Endodermal cell (in vitro differentiated cells): ENCODE measurements around the gene SIDT1. TPM values are rescaled to one million over a fixed set of nuclear protein-coding genes. Genes with fewer than 3 reads are reported as not detected.
"Not testable (repeated sequence)": the region's sequence is repeated elsewhere in the genome, so short reads cannot be mapped to it uniquely, and the experiment has no call there.

Experiments used
- DNase-seq: peaks from one replicate; pipeline ENCODE4 v3.0.0-alpha.2; 2017
- H3K27ac ChIP-seq: 2 replicates; pipeline ENCODE4 v1.5.1; 2013; ENCODE audit warnings: mild to moderate bottlenecking, low read depth, low read length, moderate library complexity
- H3K27me3 ChIP-seq: 2 replicates; pipeline ENCODE4 v1.6.1; 2013; ENCODE audit warnings: mild to moderate bottlenecking, low read length, moderate library complexity; ENCODE audit not compliant: insufficient read depth, control insufficient read depth, poor library complexity, severe bottlenecking
- H3K36me3 ChIP-seq: 2 replicates; pipeline ENCODE4 v1.7.0; 2013; ENCODE audit warnings: mild to moderate bottlenecking, low read length, moderate library complexity; ENCODE audit not compliant: control insufficient read depth, insufficient read depth
- H3K4me1 ChIP-seq: one replicate; pipeline ENCODE4 v1.7.0; 2013; ENCODE audit warnings: low read length; ENCODE audit not compliant: control insufficient read depth, insufficient read depth
- H3K4me3 ChIP-seq: 2 replicates; pipeline ENCODE4 v1.5.1; 2013; ENCODE audit warnings: mild to moderate bottlenecking, low read length, moderate library complexity
- H3K9ac ChIP-seq: 2 replicates; pipeline ENCODE4 v1.6.1; 2013; ENCODE audit warnings: mild to moderate bottlenecking, low read length, moderate library complexity; ENCODE audit not compliant: poor library complexity, severe bottlenecking; ENCODE audit errors: extremely low read depth
- H3K9me3 ChIP-seq: 2 replicates; pipeline ENCODE4 v1.6.1; 2013; ENCODE audit warnings: mild to moderate bottlenecking, low read length, moderate library complexity; ENCODE audit not compliant: control insufficient read depth
- H3K27ac Mint-ChIP-seq: 2 replicates; pipeline ENCODE4 v1.8.0; 2020; ENCODE audit warnings: mixed read lengths
- H3K27me3 Mint-ChIP-seq: 2 replicates; pipeline ENCODE4 v1.8.0; 2021; ENCODE audit warnings: mild to moderate bottlenecking, mixed read lengths; ENCODE audit not compliant: insufficient read depth
- H3K36me3 Mint-ChIP-seq: 2 replicates; pipeline ENCODE4 v1.8.0; 2020; ENCODE audit warnings: low read depth, mixed read lengths
- H3K4me1 Mint-ChIP-seq: 2 replicates; pipeline ENCODE4 v1.8.0; 2020; ENCODE audit warnings: mixed read lengths
- H3K4me3 Mint-ChIP-seq: 2 replicates; pipeline ENCODE4 v1.8.0; 2020; ENCODE audit warnings: mild to moderate bottlenecking, moderate library complexity, mixed read lengths
- H3K9me3 Mint-ChIP-seq: 2 replicates; pipeline ENCODE4 v1.8.0; 2020; ENCODE audit warnings: mild to moderate bottlenecking, mixed read lengths
- WGBS, 2 experiments: methylation state at CpG; one replicate each; pipeline versions ENCODE4 v1.1.5 to v1.1.7; 2013; ENCODE audit warnings: missing lambda C conversion rate in 2 of 2, mixed read lengths in 1 of 2; ENCODE audit not compliant: insufficient coverage in 1 of 2, insufficient read length in 1 of 2; 5-methylcytosine and 5-hydroxymethylcytosine counted together
- total RNA-seq, 2 donors: library from RNA; stranded (reverse); fragmentation: NEBNext Ultra II Directional in 1 of 2; extraction: Animal tissue kit (Norgen Biotek cat#: 25700) in 1 of 2; gene quantifications; 2 replicates in 1 of 2; 3 replicates in 1 of 2; pipeline ENCODE4 v1.2.1, GENCODE V29; 2021
- TF ChIP-seq, protein P1 (sequence below): fragments of 200-600 bp; sonication (generic); conservative IDR thresholded peaks from 2 replicates; pipeline ENCODE4 v1.5.0; 2021; ENCODE audit warnings: antibody characterized with exemption, mild to moderate bottlenecking

Gene SIDT1
- total RNA-seq, 2 donors from 2014 or later = not detected

- H3K4me1 ChIP-seq = no peaks in the 10 kb centered on the region
- H3K36me3 ChIP-seq = no peaks in the 10 kb centered on the region
- H3K27me3 ChIP-seq = no peaks in the 10 kb centered on the region
- TF ChIP-seq, protein P1, sequence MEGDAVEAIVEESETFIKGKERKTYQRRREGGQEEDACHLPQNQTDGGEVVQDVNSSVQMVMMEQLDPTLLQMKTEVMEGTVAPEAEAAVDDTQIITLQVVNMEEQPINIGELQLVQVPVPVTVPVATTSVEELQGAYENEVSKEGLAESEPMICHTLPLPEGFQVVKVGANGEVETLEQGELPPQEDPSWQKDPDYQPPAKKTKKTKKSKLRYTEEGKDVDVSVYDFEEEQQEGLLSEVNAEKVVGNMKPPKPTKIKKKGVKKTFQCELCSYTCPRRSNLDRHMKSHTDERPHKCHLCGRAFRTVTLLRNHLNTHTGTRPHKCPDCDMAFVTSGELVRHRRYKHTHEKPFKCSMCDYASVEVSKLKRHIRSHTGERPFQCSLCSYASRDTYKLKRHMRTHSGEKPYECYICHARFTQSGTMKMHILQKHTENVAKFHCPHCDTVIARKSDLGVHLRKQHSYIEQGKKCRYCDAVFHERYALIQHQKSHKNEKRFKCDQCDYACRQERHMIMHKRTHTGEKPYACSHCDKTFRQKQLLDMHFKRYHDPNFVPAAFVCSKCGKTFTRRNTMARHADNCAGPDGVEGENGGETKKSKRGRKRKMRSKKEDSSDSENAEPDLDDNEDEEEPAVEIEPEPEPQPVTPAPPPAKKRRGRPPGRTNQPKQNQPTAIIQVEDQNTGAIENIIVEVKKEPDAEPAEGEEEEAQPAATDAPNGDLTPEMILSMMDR = no peak
- Mint-ChIP-seq H3K27ac (no peak overlapping the region), H3K4me3 (no peak overlapping the region), H3K27me3 (peaks cover 4% of the 10 kb centered on the region), H3K4me1 (no peaks in the 10 kb centered on the region), H3K36me3 (no peaks in the 10 kb centered on the region), H3K9me3 (no peaks in the 10 kb centered on the region)
- no peak overlapping the region for H3K9ac ChIP-seq
- H3K4me3 ChIP-seq = no peak overlapping the region
- no peaks in the 10 kb centered on the region for H3K9me3 ChIP-seq
- H3K27ac ChIP-seq = no peak overlapping the region
- DNase-seq = no peak
- WGBS, 2 experiments = 83 to 100% methylated on average over 1 to 3 of the region's 3 CpGs
Measured at GRCh38 chr3:113630956-113631542, 98.7 kb downstream of the SIDT1 start.

GRCh38 chr3:113631573-113631972 is 99.2 kb downstream of the SIDT1 start:
- Histone ChIP-seq H3K9ac (no peak overlapping the region), H3K27me3 (no peaks in the 10 kb centered on the region), H3K4me3 (no peak overlapping the region), H3K36me3 (no peaks in the 10 kb centered on the region), H3K9me3 (no peaks in the 10 kb centered on the region), H3K4me1 (no peaks in the 10 kb centered on the region), H3K27ac (no peak overlapping the region)
- TF ChIP-seq, protein P1 = no peak
- Mint-ChIP-seq H3K27ac (no peak overlapping the region), H3K4me1 (no peaks in the 10 kb centered on the region), H3K9me3 (no peaks in the 10 kb centered on the region), H3K4me3 (no peak overlapping the region), H3K36me3 (no peaks in the 10 kb centered on the region), H3K27me3 (peaks cover 2% of the 10 kb centered on the region)
- DNase-seq = no peak
- WGBS, 2 experiments = 89 to 93% methylated on average over 6 of the region's 6 CpGs

GRCh38 chr3:113634782-113635474 is 102.6 kb downstream of the SIDT1 start:
- H3K27ac Mint-ChIP-seq = no peak overlapping the region
- no peaks in the 10 kb centered on the region for H3K9me3 Mint-ChIP-seq
- no peaks in the 10 kb centered on the region for H3K27me3 Mint-ChIP-seq
- 91 to 95% methylated on average over 6 to 8 of the region's 8 CpGs for WGBS, 2 experiments
- no peaks in the 10 kb centered on the region for H3K36me3 ChIP-seq
- no peaks in the 10 kb centered on the region for H3K9me3 ChIP-seq
- H3K36me3 Mint-ChIP-seq = no peaks in the 10 kb centered on the region
- no peak overlapping the region for H3K27ac ChIP-seq
- H3K27me3 ChIP-seq = no peaks in the 10 kb centered on the region
- TF ChIP-seq, protein P1 = no peak
- no peak overlapping the region for H3K4me3 Mint-ChIP-seq
- H3K4me3 ChIP-seq = no peak overlapping the region
- no peaks in the 10 kb centered on the region for H3K4me1 ChIP-seq
- no peaks in the 10 kb centered on the region for H3K4me1 Mint-ChIP-seq
- DNase-seq = no peak
- H3K9ac ChIP-seq = no peak overlapping the region

DNA sequence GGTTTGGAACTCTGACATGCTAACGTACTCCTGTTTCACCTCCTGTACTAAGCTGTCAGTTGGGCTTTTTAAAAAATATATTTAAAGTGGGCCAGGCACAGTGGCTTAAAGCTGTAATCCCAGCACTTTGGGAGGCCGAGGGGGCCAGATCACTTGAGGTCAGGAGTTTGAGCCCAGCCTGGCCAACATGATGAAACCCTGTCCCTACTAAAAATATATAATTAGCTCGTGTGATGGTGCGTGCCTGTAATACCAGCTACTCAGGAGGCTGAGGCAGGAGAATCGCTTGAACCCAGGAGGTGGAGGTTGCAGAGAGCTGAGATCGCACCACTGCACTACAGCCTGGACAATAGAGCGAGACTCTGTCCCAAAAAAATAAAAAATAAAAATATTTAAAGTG is 103.7 kb downstream of the SIDT1 start:
- not testable (repeated sequence) for DNase-seq, H3K4me3 ChIP-seq, H3K9me3 Mint-ChIP-seq, H3K27ac ChIP-seq, H3K4me1 Mint-ChIP-seq, H3K9ac ChIP-seq, H3K36me3 ChIP-seq, H3K9me3 ChIP-seq, H3K4me3 Mint-ChIP-seq, H3K27me3 ChIP-seq, H3K36me3 Mint-ChIP-seq, H3K4me1 ChIP-seq, H3K27ac Mint-ChIP-seq, H3K27me3 Mint-ChIP-seq
- WGBS, 2 experiments = 88 to 89% methylated on average over 6 to 7 of the region's 7 CpGs
